Tibial nerve (tissue), 4 donors: ENCODE results near the gene NLRP14.

ENCODE experiments used
- CTCF ChIP-seq, 5 experiments: fragments of 200-600 bp in 3 of 5; fragments of 450-650 bp in 2 of 5; sonication (generic) in 3 of 5; IDR thresholded peaks; one replicate each; pipeline ENCODE4 v1.5.1; 2016 to 2019; ENCODE audit warnings: antibody characterized with exemption in 5 of 5, mild to moderate bottlenecking in 3 of 5, moderate library complexity in 2 of 5
- EP300 ChIP-seq, 2 donors: sonication (generic); formaldehyde crosslinking; IDR thresholded peaks; one replicate each; pipeline ENCODE4 v1.6.1; 2017; ENCODE audit warnings: antibody characterized with exemption in 2 of 2, mild to moderate bottlenecking in 1 of 2

- TF ChIP-seq EP300 (IDR thresholded peaks at IDR 0.05) (no peak), CTCF (IDR thresholded peaks at IDR 0.05) (no peak)
Observed at GRCh38 chr11:7028141-7028540, 7.9 kb downstream of the NLRP14 start.
